NT2/D1 (cell line): ENCODE measurements around the gene ADAMTS20.

Experiments used
- YY1 ChIP-seq: IDR thresholded peaks from 2 replicates; pipeline ENCODE4 v1.6.1; 2011; ENCODE audit not compliant: insufficient read length, insufficient read depth
- ZNF274 ChIP-seq: IDR thresholded peaks from 2 replicates; pipeline ENCODE4 v1.6.1; 2011; ENCODE audit warnings: mild to moderate bottlenecking, low read depth, low read length

DNA sequence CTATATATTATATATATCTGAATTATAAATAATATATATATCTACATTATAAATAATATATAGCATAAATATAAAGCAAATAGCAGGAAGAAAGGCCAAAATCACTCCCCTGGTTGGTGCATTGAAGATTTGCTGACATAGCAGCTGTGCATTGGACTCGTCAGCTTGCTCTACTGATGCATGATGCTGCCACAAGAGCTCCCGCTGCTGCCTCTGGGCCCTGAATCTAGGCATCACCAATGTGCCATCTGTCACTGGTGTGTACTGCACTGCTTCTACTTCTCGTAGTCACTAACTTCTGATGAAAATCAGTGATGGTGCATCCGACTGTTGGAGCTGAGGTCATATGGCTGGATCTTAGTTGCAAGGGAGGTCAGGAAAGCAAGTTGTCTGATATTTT lies 205.0 kb downstream of the ADAMTS20 start:
- TF ChIP-seq ZNF274 (no peak), YY1 (no peak)
